ENCODE data around the gene RHOD. TPM values are rescaled to one million over a fixed set of nuclear protein-coding genes. Genes with fewer than 3 reads are reported as not detected.

RHOD gene
- total and polyA plus RNA-seq, 2 experiments from 2014 or later, result 43.3 to 77.6 TPM

DNA sequence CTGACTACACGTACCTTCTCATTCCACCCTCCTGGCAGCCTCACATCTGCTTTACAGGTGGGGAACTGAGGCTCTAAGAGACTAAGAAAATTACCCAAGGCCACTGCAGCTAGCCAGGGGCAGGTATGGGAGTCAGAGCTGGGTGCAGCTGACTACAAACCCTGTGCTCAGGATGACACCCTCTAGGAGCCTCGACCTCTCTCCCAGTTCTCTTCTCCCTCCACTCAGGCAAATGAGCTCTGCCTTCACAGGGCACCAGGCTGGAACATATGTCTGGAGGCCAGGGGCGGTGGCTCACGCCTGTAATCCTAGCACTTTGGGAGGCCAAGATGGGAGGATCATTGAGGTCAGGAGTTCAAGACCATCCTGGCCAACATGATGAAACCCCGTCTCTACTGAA, 29.7 kb upstream of the RHOD start:
- Histone ChIP-seq H3K9me3 (ENCODE audit: low read depth) (no peaks in the 10 kb centered on the region), H2AFZ (no peak overlapping the region), H3K36me3 (replicated peaks; ENCODE audit: insufficient read depth, low read depth) (no peaks in the 10 kb centered on the region), H3K4me2 (no peak overlapping the region), H3K4me1 (ENCODE audit: insufficient read depth) (peaks cover 3% of the 10 kb centered on the region), H3K27ac (no peak overlapping the region), H3K4me3 (no peak overlapping the region), H3K79me2 (no peaks in the 10 kb centered on the region), H3K9me2 (replicated peaks; ENCODE audit: insufficient read depth) (no peaks in the 10 kb centered on the region), H3K27me3 (peaks cover 33% of the 10 kb centered on the region), H4K20me1 (ENCODE audit: insufficient read depth, poor library complexity, severe bottlenecking) (no peaks in the 10 kb centered on the region)
- no peak for DNase-seq (ENCODE audit: low spot score)
- TF ChIP-seq, protein P1, sequence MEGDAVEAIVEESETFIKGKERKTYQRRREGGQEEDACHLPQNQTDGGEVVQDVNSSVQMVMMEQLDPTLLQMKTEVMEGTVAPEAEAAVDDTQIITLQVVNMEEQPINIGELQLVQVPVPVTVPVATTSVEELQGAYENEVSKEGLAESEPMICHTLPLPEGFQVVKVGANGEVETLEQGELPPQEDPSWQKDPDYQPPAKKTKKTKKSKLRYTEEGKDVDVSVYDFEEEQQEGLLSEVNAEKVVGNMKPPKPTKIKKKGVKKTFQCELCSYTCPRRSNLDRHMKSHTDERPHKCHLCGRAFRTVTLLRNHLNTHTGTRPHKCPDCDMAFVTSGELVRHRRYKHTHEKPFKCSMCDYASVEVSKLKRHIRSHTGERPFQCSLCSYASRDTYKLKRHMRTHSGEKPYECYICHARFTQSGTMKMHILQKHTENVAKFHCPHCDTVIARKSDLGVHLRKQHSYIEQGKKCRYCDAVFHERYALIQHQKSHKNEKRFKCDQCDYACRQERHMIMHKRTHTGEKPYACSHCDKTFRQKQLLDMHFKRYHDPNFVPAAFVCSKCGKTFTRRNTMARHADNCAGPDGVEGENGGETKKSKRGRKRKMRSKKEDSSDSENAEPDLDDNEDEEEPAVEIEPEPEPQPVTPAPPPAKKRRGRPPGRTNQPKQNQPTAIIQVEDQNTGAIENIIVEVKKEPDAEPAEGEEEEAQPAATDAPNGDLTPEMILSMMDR (IDR thresholded peaks at IDR 0.05; ENCODE audit: poor library complexity), result no peak
- TF ChIP-seq EZH2 (IDR thresholded peaks at IDR 0.05; ENCODE audit: borderline replicate concordance) (no peak), EZH2phosphoT487 (IDR thresholded peaks at IDR 0.05; ENCODE audit: low read depth, severe bottlenecking, unreplicated experiment) (no peak)
- 93% methylated on average over 5 of the region's 5 CpGs for WGBS (ENCODE audit: low lambda C conversion rate, missing lambda C conversion rate)

DNA sequence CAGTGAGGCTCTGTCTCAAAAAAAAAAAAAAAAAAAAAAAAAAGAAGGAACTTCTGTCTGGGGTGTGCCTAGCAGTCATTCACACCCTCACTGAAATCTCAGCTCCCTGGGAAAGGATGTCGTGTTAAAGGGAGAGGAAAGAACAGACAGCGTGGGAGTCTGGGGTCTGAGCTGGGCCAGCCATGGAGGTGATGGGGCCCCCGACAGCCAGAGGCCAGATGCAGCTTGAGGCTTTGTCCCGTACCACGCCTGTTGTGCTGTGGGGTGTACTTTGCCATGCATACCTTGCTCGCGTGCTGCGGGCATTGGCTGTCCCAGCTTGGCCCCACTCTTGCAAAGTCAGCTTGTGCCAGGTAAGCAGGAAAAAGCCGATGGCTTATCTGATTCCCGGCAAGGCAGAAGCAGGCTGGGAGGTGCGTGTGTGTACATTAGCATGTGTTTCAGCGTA, 29.1 kb upstream of the RHOD start:
- DNase-seq (ENCODE audit: low spot score), result no peak
- Histone ChIP-seq H4K20me1 (ENCODE audit: insufficient read depth, poor library complexity, severe bottlenecking) (no peaks in the 10 kb centered on the region), H3K9me2 (replicated peaks; ENCODE audit: insufficient read depth) (no peaks in the 10 kb centered on the region), H3K4me3 (no peak overlapping the region), H3K79me2 (no peaks in the 10 kb centered on the region), H3K27me3 (peaks cover 27% of the 10 kb centered on the region), H3K4me2 (no peak overlapping the region), H2AFZ (no peak overlapping the region), H3K27ac (no peak overlapping the region), H3K4me1 (ENCODE audit: insufficient read depth) (peaks cover 3% of the 10 kb centered on the region), H3K36me3 (replicated peaks; ENCODE audit: insufficient read depth, low read depth) (no peaks in the 10 kb centered on the region), H3K9me3 (ENCODE audit: low read depth) (no peaks in the 10 kb centered on the region)
- 74% methylated on average over 12 of the region's 12 CpGs for WGBS (ENCODE audit: low lambda C conversion rate, missing lambda C conversion rate)
- TF ChIP-seq EZH2phosphoT487 (IDR thresholded peaks at IDR 0.05; ENCODE audit: low read depth, severe bottlenecking, unreplicated experiment) (no peak), EZH2 (IDR thresholded peaks at IDR 0.05; ENCODE audit: borderline replicate concordance) (no peak)
- TF ChIP-seq, protein P1 (IDR thresholded peaks at IDR 0.05; ENCODE audit: poor library complexity), result no peak

DNA sequence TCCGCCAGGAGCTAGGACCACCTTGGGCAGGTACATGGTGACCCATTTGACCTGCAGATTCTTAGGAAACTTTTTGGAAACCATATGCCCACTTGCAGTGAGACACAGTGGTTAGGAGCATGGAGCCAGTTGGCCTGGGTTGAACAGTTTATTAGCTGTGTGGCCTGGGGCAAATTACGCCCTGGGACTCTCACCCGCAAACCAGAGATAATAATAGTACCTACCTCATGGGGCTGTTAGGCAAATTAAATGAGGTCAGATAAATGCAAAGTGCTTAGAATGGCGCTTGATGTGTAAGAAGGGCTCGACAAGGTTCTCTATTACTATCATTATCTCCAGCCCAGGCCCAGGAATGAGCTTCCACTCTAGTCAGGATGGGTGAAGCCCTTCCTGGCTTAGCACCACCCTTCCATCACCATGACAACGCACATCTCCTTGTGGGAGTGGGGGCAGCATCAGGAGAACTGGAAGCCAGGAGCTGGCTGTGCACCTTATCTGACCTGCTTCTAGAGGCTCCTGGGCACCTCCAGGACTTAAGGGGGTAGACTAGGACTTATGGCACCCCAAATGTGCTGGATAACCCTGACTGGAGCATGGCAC, 28.6 kb upstream of the RHOD start:
- Histone ChIP-seq H3K9me2 (replicated peaks; ENCODE audit: insufficient read depth) (no peaks in the 10 kb centered on the region), H3K4me1 (ENCODE audit: insufficient read depth) (peaks cover 4% of the 10 kb centered on the region), H3K79me2 (no peaks in the 10 kb centered on the region), H3K27ac (no peak overlapping the region), H2AFZ (no peak overlapping the region), H3K36me3 (replicated peaks; ENCODE audit: insufficient read depth, low read depth) (no peaks in the 10 kb centered on the region), H3K4me3 (no peak overlapping the region), H3K27me3 (peaks cover 22% of the 10 kb centered on the region), H3K9me3 (ENCODE audit: low read depth) (no peaks in the 10 kb centered on the region), H3K4me2 (no peak overlapping the region), H4K20me1 (ENCODE audit: insufficient read depth, poor library complexity, severe bottlenecking) (no peaks in the 10 kb centered on the region)
- 83% methylated on average over 6 of the region's 6 CpGs for WGBS (ENCODE audit: low lambda C conversion rate, missing lambda C conversion rate)
- TF ChIP-seq, protein P1 (IDR thresholded peaks at IDR 0.05; ENCODE audit: poor library complexity), result no peak
- TF ChIP-seq EZH2phosphoT487 (IDR thresholded peaks at IDR 0.05; ENCODE audit: low read depth, severe bottlenecking, unreplicated experiment) (no peak), EZH2 (IDR thresholded peaks at IDR 0.05; ENCODE audit: borderline replicate concordance) (no peak)
- DNase-seq (ENCODE audit: low spot score), result no peak

Measured in hepatocyte (in vitro differentiated cells).